Fibroblast of the conjunctiva (primary cell): ENCODE results near the gene ADAMTS17.

ENCODE experiments used
- DNase-seq: peaks from one replicate; pipeline ENCODE4 v3.0.0-alpha.2; 2010; ENCODE audit warnings: low read depth

The ADAMTS17 gene, protein sequence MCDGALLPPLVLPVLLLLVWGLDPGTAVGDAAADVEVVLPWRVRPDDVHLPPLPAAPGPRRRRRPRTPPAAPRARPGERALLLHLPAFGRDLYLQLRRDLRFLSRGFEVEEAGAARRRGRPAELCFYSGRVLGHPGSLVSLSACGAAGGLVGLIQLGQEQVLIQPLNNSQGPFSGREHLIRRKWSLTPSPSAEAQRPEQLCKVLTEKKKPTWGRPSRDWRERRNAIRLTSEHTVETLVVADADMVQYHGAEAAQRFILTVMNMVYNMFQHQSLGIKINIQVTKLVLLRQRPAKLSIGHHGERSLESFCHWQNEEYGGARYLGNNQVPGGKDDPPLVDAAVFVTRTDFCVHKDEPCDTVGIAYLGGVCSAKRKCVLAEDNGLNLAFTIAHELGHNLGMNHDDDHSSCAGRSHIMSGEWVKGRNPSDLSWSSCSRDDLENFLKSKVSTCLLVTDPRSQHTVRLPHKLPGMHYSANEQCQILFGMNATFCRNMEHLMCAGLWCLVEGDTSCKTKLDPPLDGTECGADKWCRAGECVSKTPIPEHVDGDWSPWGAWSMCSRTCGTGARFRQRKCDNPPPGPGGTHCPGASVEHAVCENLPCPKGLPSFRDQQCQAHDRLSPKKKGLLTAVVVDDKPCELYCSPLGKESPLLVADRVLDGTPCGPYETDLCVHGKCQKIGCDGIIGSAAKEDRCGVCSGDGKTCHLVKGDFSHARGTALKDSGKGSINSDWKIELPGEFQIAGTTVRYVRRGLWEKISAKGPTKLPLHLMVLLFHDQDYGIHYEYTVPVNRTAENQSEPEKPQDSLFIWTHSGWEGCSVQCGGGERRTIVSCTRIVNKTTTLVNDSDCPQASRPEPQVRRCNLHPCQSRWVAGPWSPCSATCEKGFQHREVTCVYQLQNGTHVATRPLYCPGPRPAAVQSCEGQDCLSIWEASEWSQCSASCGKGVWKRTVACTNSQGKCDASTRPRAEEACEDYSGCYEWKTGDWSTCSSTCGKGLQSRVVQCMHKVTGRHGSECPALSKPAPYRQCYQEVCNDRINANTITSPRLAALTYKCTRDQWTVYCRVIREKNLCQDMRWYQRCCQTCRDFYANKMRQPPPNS

DNA sequence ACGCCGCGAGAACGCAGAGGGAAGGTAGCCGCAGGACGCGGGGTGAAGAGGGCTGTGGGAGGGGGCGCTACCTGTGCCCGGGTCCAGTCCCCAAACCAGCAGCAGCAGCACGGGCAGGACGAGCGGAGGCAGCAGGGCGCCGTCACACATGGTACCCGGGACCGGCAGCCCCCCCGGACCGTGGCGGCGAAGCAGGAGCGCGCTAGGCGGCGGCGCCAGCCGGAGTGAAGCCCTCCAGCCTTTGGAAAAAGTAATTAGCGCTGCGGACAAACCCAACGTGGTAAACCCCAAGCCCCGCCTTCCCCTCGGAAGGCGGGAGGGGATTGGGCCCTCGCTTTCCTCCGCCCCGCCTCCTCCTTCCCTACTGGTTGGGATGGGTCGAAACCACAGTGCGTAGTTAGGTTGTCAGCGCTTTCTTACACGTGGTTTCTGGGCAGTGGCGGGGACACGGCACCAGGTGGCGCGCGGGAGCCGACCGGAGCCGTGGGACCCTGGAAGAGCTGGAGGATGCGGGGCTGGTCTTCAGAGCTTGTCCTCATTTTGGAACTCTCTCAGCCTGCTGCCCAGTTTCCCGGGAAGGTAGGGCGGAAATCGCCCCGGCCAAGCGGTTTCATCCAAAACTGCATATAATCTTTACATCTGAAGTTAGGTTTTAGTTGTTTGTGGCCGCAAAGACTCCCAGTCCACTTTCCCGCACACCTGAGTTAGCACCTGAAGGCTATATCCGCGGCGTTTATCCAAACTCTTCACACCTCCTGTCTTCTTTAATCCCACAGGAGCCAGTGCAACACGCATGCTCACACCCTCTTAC is at the start of gene ADAMTS17:
TSS of gene ADAMTS17 (minus strand) at position 226 of the 811 bp plus-strand sequence. CDS start at position 150, 76 bp downstream.
- DNase-seq, result peak; percentile 86

DNA sequence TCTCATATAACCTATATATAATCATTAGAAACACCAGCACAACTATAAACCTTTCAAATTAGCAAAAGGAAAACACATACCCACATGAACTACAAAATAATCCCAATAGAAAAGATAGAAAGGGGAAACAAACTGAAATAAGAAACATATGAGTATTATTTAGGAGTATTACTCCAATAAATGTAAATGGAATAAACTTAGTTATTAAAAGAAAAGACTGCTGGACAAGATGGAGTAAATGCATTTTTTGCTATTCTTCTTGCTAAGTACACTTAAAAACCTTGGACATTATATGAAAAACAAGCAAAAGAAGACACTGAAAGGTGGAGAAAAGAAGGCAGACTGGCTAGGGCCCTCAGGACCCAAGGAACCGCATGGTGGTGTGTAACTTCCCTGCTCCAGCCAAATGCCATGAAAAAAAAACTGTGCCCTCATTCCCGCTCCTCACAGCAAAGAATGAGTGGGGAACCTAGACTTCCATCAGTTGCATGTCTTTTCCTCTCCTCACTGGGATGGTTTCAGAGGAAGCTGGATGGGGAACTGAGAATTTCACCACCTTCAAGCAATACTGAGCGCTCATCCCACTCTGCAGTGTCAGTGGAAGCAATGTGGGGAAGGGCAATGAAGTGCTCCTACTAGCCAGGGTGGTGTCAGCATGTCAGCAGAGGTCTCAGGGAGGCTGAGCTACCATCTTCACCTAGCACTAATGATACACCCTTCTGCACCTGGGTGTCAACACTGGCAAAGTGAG is 43.7 kb upstream of the ADAMTS17 start:
- no peak for DNase-seq

DNA sequence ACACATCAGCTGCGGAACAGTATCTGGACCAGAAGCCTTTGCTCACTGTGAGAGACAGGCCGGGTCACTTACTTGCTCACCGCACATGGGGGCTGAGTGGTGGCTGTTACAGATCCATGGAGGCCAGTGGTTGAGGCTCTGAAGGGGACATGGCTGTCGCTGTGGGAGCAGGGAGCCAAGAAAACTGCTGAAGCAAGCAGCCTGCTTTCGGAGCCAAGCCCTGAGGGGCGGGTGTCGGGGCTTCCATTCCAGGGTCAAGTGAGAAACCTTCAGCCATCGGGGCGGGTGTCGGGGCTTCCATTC is 42.3 kb upstream of the ADAMTS17 start:
- no peak for DNase-seq

DNA sequence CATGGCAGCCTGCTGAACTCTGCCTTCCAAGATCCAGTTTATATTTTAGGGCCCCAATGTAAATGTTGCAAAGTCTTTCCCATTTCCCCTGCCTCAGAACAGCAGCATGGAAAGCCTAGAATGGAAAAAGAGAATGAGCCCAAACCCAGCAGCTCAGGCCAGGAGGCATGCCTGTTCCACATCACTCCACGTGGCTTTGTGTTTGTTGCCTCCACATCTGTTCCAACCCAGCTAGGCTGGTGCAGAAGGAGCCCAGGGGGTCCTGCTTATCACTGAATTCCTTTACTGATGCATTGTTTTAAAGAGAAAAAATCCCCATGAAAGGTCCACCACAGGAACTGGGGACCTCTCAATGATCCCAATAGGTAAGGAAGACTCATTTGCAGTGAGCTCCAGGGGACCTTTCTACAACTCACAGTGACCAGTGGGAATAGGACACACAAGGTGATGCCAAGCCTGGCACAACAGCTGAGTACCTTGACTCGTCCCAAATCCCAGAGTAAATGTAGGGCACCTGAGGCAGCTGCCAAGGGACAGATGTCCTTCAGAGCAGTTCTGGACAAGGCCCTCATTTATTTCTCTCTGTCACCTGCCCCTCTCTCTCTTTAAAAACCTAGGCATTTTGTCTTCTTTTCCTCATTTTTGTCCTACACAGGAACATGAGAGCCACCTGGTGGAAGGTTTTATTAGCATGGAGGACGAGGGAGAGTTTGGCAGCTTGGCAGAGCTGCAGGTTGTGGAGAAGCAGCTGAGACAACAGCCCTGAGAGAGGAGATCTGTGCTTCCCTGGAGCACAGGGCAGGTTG is 41.7 kb upstream of the ADAMTS17 start:
- no peak for DNase-seq

DNA sequence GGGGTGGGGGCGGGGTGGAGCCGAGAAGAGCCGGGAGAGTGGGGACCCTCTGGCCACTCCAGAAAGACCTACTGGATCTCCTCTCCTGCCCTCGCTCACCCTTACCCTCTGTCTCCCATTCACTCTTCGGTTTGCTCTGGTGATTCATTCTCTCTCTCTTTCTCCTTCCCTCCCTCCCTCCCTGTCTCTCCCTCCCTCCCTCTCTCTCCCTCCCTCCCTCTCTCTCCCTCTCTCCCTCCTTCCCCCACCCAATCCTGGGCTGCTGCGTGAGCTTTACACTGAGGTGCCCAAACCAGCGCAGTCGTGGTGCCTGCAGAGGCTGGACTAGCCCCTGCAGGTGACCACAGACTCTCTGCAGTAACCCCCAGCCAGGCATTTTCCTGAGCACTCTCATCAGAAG is 32.2 kb upstream of the ADAMTS17 start:
- no peak for DNase-seq

DNA sequence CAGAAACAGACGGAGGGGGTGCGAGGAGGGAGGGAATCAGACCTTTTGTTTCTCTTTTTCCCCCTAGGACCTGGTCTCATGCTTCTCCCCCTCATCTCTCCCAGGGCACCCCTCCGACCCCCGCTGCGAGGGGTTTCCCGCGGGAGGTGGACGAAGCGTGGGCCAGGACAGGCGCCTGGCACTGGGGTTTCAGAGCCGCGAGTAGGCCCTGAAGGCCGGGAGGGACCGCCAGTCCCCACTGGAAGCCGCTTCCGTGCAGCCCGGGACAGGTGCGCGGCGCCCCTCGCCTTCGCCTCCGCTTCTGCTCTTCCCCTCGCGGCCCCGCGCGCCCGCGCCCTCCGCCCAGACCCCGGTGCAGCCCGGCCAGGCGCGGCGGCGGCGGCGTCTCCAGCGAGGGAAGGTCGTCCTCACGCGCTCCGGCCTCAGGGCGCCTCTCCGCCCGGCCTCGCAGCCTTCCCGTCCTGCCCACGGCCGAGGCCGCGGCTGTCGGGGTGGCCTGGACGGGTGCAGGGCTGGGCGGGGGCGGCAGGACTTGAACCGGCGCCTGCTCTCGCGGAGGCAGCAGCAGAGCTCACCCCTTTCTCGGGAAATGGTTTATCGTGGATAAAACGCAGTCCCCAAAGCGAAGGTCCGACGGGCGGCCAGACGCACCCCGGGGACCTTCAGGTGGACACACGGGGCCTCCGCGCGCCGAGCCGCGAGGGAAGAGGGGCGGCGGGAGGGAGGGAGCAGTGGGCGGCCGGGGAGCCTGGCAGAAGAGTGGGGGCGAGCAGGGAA is 31.5 kb upstream of the ADAMTS17 start:
- DNase-seq, result no peak

DNA sequence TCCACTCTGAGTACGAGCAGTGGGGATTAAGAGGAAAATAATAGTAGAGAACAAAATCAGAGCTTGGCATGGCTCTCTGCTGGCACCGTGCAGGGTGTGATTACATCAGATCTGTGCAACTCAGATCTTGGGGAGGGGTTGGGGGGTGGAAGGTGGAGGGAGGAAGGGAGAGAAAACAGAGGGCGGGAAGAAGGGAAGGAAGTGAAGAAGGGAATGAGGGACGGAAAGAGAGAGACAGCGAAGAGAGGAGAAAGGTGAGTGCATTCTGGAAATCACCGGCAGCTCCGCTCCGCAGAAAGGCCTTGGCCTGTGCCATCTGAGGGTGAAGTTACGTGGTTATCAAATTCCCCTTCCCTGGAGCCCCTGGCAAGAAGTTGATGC is 31.0 kb upstream of the ADAMTS17 start:
- no peak for DNase-seq

DNA sequence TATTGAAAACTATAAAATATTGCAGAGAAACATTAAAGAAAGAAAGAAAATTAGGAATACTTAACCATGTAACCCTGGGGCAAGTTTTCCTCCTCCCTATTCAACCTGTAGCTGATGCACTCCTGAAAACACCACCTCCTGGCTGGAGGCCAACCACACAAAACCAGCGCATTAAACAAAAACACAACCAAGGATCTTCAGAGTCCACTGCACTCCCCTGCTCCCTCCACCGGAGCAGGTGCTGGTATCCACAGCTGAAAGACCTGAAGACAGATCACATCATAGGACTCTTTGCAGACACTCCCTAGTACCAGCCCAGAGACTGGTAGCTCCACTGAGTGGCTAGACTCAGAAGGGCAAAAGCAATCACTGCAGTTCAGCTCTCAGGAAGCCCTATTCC is 13.6 kb upstream of the ADAMTS17 start:
- DNase-seq, result no peak

DNA sequence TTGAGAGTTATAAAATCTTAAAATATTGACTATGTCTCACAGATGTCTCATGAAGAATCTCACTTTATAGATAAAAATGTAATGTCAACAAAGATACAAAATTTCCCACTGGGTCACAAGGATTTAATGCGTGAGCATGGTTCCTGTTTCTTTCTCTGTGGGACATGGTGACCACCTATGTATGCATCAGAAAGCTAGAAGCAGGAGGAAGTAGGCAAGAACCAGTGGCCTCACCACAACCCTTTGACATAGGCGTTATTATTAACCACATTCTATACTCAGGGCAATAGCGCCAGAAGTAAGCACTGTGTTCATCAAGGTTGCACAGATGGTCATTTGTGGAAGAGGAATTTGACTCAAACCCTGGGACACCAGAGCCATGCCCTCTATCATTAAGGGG is 11.7 kb upstream of the ADAMTS17 start:
- DNase-seq, result no peak

DNA sequence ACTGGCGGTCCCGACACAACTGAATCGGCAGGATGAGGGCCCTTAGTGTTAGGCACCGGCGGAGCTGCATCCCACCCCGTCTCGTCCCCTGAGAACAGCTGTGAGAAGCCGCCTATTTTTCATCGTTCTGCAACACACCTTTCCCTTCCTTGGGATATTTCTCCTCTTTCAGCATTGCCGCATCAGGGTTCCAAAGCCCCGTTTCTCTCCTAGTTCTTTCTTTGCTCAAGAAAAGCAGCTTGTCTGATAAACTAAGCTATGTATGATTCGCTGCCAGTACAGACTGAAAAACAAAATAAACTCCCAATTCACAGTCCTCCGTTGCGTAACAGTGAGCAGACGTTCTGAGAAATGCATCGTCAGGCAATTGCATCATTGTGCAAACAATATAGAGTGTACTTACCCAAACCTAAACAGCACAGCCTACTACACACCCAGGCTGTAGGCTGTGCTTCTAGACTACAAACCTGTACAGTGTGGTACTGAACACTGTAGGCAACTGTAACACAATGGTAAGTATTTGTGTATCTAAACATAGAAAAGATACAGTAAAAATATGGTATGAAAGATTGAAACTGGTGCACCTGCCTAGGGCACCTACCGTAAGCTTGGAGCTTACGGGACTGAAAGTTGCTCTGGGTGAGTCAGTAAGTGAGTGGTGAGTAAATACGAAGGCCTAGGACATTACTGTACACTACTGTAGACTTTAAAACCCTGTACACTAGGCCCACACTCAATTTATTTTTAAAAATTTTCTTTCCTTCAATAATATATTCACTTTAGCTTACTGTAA is 8.9 kb upstream of the ADAMTS17 start:
- peak; percentile 84 for DNase-seq

DNA sequence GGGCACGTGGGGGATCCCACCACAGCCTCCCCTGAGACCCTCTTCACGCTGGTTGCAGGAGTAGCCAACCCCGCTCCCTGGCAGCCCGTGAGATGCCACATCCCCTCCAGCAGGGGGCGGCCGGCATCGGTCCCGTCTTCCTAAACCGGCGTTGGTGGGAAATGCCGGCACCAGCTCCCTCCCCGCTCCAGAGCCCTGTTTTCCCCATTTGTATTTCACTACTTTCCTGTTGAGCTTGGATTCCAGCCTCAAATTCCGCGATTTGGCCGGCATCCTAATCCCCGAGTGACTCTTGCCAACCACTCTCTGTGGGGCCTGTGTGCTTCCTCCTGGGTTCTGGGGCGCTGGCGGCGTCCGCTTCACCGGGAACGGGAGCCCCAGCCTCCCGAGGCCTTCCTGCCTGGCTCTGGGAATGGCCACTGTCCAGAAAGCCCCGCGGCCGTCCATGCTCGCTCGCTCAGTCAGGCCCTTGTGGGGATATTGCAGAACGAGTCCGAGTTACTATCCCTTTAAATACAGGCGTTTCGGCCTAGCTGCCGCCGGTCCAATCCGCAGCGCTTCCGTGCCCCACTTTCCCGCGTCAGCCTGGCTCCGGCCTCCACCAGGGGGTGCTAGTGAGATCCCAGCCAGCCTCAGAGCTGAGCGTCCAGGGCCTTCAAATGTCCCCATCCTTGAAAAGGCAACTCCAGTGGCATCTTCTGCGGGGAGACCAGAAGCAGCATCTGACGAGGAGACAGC is 8.1 kb upstream of the ADAMTS17 start:
- peak; percentile 81 for DNase-seq

DNA sequence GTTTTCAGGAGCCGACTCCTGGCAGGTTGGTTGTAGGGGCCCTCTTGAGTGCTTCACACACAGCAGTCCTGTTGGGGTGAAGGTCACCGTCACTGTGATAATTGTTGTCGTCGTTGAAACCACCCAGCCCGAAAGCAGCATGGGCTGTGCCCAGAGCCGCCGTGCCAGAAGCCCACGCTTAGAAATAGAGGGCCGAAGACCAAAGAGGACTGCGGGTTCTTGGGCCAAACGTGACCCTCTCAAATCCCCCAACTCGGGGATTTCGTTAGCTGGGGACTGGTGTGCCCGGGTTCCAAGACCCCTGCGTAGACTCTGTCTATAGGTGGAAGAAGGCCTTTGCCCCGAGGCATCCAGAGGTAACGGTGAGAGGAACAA is 7.5 kb upstream of the ADAMTS17 start:
- DNase-seq, result no peak

DNA sequence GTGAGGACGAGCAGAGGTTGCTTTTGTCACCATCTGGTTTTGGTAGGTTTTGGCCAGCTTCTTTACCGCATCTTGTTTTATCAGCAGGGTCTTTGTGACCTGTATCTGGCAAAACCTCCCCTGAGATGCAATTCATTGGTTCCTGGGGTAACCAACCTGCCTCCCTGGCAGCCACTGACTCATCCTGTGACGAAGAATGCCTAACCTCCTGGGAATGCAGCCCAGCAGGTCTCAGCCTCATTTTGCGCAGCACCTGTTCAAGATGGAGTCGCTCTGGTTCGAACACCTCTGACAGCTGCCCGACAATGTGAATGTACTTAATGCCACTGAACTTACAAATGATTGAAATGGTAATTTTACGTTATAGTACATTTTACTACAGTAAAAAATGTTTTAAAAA is 6.8 kb upstream of the ADAMTS17 start:
- DNase-seq, result no peak

DNA sequence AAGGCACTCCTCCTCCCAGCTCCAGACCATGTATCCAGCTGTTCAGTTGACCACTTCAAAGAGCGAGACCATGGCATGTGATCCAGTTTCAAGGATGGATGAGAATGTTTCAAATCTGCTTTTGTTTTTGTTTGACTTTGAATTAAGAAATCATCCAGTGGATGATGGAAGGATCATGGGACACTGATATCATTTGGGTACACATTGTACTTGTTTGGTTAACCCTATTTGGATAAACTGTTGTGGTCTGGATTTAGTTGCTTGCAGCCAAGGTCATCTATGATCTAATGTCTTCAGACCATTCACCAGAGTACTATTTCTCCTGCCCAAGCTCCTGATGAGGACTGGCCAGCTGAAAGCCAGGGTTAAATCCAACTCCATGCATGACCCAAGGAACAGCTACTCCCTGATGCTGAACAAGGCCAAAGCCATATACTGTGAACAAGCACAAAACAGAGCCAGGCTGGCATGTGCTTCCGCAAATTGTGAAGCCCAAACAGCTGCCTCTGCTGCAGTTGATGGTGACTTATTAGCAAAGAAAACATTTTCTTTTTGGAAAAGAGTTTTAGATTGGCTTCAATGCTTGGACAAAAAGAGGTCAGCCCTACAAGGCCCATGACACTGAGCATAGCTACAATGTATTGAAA is 5.2 kb upstream of the ADAMTS17 start:
- no peak for DNase-seq

DNA sequence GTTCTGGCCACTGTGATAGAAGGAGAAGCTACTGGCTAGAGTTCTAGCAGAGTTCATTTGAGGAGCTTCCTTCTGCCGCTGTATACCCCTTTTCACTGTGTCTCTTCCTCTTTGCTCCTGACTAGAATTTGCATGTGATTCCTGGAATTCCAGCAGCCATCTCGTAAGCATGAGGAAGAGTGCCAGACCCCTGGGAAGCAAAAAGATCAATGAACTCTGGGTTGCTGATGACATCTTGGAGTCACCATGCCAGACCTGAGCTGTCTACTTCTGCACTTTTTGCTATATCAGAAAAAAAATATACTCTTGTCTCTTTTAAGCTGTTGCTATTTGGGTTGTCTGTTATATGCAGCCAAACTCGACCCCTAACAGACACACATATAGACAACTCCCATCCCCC is 3.7 kb upstream of the ADAMTS17 start:
- no peak for DNase-seq

DNA sequence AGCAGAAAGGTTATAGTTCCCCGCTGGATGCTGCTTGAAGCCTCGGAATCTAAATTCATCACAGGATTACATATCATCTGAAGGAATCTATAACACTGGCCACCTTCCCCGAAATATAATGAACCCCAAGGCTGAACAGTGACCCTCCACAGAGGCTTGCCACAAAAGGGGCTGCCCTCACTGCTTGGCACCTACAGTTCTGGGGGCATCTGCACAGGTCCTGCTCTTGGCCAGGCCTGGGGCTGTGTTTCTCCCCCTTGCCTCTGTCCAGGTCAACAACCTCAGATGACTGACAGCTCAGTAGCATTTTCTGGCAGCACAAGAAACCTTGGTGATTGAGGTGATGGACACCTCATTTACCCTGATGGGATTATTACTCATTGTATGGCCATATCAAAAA is 1.5 kb upstream of the ADAMTS17 start:
- no peak for DNase-seq

DNA sequence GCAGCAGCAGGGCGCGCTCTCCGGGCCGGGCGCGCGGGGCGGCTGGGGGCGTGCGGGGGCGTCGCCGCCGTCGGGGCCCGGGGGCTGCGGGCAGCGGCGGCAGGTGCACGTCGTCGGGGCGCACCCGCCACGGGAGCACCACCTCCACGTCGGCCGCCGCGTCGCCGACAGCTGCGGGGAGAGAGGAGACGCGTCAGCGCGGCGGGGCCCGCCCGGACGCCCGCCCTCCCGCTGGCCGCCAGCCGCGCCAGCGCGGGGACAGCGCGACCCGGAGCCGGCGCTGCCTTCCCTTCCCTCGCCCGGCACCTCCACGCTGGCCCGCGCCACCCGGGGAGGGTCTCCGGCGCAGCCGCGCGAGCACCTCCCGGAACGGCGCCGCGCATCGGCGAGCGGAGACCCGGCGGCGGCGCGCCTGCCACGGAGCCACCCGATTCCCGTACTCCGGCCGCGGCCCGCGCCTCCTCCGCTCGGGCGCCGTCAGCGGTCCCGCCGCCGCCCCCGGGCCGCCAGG is 481 bp downstream of the ADAMTS17 start:
- DNase-seq, result no peak
